MCF 10A (cell line): Measurements from ENCODE around the gene RHOT1. TPM values are rescaled to one million over a fixed set of nuclear protein-coding genes. Genes with fewer than 3 reads are reported as not detected.
A peak's percentile ranks its signal among the peaks of the same experiment; 100 is the strongest.

Source experiments
- BruUV-seq: library from RNA; stranded (reverse); fragments of 400-500 nt; replicated peaks from 2 replicates; lab custom pipeline; 2021; lab: Mats Ljungman, UMichigan
- CTCF ChIA-PET: fragments of 300-600 bp; sonication (Branson Sonifier 250); formaldehyde crosslinking; extraction: SDS; loops from one replicate; lab custom pipeline; 2021; ENCODE audit warnings: antibody characterized with exemption, inconsistent platforms; lab: Yijun Ruan, JAX
- POLR2A ChIA-PET: fragments of 300-600, 350-650 bp; sonication (Branson Sonifier 250); formaldehyde crosslinking; extraction: SDS; loops from one replicate; lab custom pipeline; 2020; ENCODE audit warnings: antibody characterized with exemption, inconsistent platforms; lab: Yijun Ruan, JAX
- DNase-seq: peaks from one replicate; pipeline ENCODE4 v3.0.0-alpha.2; 2018; ENCODE audit not compliant: unreplicated experiment
- H3K27ac Mint-ChIP-seq: one replicate; pipeline ENCODE4 v1.8.0; 2022; ENCODE audit warnings: mild to moderate bottlenecking, low read depth, mixed read lengths; ENCODE audit not compliant: unreplicated experiment
- H3K27me3 Mint-ChIP-seq: one replicate; pipeline ENCODE4 v1.8.0; 2022; ENCODE audit warnings: mixed read lengths; ENCODE audit not compliant: insufficient read depth, unreplicated experiment
- H3K36me3 Mint-ChIP-seq: one replicate; pipeline ENCODE4 v1.8.0; 2022; ENCODE audit warnings: mild to moderate bottlenecking, moderate library complexity, mixed read lengths; ENCODE audit not compliant: insufficient read depth, unreplicated experiment
- H3K4me1 Mint-ChIP-seq: one replicate; pipeline ENCODE4 v1.8.0; 2022; ENCODE audit warnings: mixed read lengths; ENCODE audit not compliant: insufficient read depth, unreplicated experiment
- H3K4me3 Mint-ChIP-seq: one replicate; pipeline ENCODE4 v1.8.0; 2022; ENCODE audit warnings: mild to moderate bottlenecking, moderate library complexity, mixed read lengths; ENCODE audit not compliant: unreplicated experiment
- H3K9me3 Mint-ChIP-seq: one replicate; pipeline ENCODE4 v1.8.0; 2022; ENCODE audit warnings: mixed read lengths; ENCODE audit not compliant: unreplicated experiment
- intact Hi-C: fragments of 100-400 bp; cut with micrococcal nuclease; formaldehyde crosslinking; loops from 2 replicates; pipeline ENCODE4 v1.14.1; 2022
- total RNA-seq: library from RNA; stranded (reverse); gene quantifications from 2 replicates; pipeline ENCODE4 v1.2.3, GENCODE V29; 2022
- TF ChIP-seq, protein P1 (sequence below): fragments of 200-600 bp; IDR thresholded peaks from one replicate; pipeline ENCODE4 v1.8.0; 2022; ENCODE audit warnings: antibody characterized with exemption, mild to moderate bottlenecking; ENCODE audit not compliant: unreplicated experiment

Gene RHOT1
- total RNA-seq, 1 experiment from 2014 or later = 19.8 TPM

DNA sequence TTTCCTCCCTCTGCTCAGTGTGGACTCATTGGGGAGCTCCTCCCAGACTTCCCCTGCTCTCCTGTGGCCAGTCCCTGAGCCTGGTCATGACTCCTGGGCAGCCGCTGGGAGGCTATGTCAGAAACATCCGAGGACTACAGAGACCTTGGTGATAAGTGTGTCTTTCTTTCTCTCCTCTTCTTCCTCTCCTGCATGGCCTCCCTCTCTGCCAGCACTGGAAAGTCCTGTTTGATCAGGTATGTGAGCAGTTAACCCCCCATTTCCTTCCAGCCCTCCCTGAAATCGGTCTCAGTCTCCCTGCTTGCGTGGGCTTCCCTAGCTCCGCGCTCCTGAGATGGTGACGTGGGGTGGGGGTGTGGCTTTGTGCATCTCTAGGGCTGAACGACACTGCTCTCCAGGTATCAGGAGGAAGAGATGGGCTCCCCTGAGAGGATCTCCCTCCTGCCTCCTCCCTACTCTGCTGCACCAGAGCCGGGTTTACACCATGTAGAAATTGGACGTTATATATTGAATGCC, 125.4 kb downstream of the RHOT1 start:
- DNase-seq = peak; percentile 25
- Mint-ChIP-seq H3K36me3 (no peaks in the 10 kb centered on the region), H3K4me3 (peak overlapping the region; percentile 56), H3K4me1 (peaks cover 6% of the 10 kb centered on the region), H3K27ac (no peak overlapping the region), H3K27me3 (peaks cover 90% of the 10 kb centered on the region), H3K9me3 (no peaks in the 10 kb centered on the region)
- TF ChIP-seq, protein P1, sequence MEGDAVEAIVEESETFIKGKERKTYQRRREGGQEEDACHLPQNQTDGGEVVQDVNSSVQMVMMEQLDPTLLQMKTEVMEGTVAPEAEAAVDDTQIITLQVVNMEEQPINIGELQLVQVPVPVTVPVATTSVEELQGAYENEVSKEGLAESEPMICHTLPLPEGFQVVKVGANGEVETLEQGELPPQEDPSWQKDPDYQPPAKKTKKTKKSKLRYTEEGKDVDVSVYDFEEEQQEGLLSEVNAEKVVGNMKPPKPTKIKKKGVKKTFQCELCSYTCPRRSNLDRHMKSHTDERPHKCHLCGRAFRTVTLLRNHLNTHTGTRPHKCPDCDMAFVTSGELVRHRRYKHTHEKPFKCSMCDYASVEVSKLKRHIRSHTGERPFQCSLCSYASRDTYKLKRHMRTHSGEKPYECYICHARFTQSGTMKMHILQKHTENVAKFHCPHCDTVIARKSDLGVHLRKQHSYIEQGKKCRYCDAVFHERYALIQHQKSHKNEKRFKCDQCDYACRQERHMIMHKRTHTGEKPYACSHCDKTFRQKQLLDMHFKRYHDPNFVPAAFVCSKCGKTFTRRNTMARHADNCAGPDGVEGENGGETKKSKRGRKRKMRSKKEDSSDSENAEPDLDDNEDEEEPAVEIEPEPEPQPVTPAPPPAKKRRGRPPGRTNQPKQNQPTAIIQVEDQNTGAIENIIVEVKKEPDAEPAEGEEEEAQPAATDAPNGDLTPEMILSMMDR = no peak
- intact Hi-C loops = no loop called here
- BruUV-seq = no TSS peak
- ChIA-PET POLR2A (no interaction called here), CTCF (no interaction called here)

DNA sequence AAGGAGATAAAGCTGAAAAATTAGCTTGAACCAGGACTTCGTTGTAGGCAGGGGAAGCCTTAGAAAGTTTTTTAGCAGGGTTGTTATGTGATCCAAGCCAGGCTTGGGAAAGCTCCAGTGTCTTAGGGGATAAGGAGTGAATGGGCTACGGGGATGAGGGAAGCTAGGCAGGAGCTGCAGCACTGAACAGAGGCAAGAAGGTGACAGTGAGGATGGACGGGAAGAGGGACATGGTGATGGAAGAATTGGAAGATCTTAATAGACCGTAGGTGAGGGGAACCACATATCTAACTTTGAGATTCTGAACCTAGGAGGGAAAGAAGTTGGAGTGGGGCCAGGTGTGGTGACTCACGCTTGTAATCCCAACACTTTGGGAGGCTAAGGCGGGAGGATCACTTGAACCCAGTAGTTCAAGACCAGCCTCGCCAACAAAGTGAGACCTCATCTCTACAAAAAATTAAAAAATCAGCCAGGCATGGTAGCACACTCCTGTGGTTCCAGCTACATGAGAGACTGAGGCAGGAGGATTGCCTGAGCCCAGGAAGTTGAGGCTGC, 126.5 kb downstream of the RHOT1 start:
- H3K9me3 Mint-ChIP-seq = no peaks in the 10 kb centered on the region
- TF ChIP-seq, protein P1 = no peak
- no peak for DNase-seq
- no TSS peak for BruUV-seq
- ChIA-PET CTCF (no interaction called here), POLR2A (interaction anchor here (1.6 kb wide), 1 partner anchor 44 kb away, joined by 3 read pairs; no protein-coding TSS in a partner anchor)
- no peak overlapping the region for H3K4me3 Mint-ChIP-seq
- H3K27me3 Mint-ChIP-seq = peaks cover 82% of the 10 kb centered on the region
- H3K4me1 Mint-ChIP-seq = peaks cover 6% of the 10 kb centered on the region
- H3K27ac Mint-ChIP-seq = no peak overlapping the region
- intact Hi-C loops = no loop called here
- H3K36me3 Mint-ChIP-seq = no peaks in the 10 kb centered on the region

DNA sequence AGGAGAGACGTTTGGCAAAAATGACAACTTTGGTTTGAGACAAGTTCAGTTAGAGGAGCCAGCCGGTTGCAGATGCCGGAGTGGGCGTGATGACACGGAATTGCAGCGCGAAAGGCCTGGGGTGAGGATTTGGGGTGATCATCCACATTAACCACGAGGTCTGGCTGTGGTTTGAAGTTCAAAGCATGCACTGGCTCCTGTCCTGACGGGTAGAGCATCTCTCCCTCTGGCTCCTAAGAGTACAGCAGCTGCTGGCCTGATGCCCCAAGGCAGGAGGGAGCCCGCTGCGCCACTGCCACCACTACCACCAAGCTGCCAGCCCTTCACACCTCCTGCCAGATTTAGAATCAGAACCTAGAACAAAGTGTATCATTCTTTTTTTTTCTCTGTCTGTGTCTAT, 127.1 kb downstream of the RHOT1 start:
- H3K27ac Mint-ChIP-seq = no peak overlapping the region
- TF ChIP-seq, protein P1 = no peak
- intact Hi-C loops = no loop called here
- H3K27me3 Mint-ChIP-seq = peaks cover 77% of the 10 kb centered on the region
- no peak overlapping the region for H3K4me3 Mint-ChIP-seq
- no peaks in the 10 kb centered on the region for H3K9me3 Mint-ChIP-seq
- no peak for DNase-seq
- POLR2A ChIA-PET = interaction anchor here (1.6 kb wide), 1 partner anchor 44 kb away, joined by 3 read pairs; no protein-coding TSS in a partner anchor
- BruUV-seq = no TSS peak
- no peaks in the 10 kb centered on the region for H3K36me3 Mint-ChIP-seq
- CTCF ChIA-PET = interaction anchor here (0.5 to 0.6 kb wide), 2 partner anchors 24 to 143 kb away, joined by 3 to 4 read pairs; no protein-coding TSS in a partner anchor
- peaks cover 6% of the 10 kb centered on the region for H3K4me1 Mint-ChIP-seq

DNA sequence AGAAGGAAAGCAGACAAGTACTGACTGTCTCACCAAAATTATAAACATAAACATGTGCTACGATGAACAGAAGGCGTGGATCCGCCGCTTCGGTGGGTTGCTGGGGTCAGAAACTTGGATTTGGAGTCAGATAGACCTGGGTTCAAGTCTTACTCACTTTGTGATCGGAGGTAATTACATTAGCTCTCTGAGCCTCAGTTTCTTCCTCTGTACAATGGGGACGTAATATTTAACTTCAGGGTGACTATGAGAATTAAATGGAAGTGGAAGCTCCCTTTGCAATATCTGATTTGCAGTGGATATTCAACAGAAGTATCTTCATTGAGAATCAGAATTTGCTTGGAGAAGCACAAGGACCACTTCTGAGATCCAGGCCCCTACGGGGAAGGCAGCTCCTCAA, 129.5 kb downstream of the RHOT1 start:
- BruUV-seq = no TSS peak
- ChIA-PET POLR2A (interaction anchor here (1.2 kb wide), 1 partner anchor 69 kb away, joined by 3 read pairs; no protein-coding TSS in a partner anchor), CTCF (interaction anchor here (0.7 to 1.5 kb wide), 4 partner anchors 45 to 138 kb away, joined by 3 to 5 read pairs (median 3); no protein-coding TSS in a partner anchor)
- H3K27ac Mint-ChIP-seq = no peak overlapping the region
- no peak for DNase-seq
- H3K4me3 Mint-ChIP-seq = no peak overlapping the region
- intact Hi-C loops = no loop called here
- H3K36me3 Mint-ChIP-seq = no peaks in the 10 kb centered on the region
- H3K27me3 Mint-ChIP-seq = peaks cover 63% of the 10 kb centered on the region
- H3K4me1 Mint-ChIP-seq = peaks cover 12% of the 10 kb centered on the region
- no peaks in the 10 kb centered on the region for H3K9me3 Mint-ChIP-seq
- TF ChIP-seq, protein P1 = no peak
